VCaP (cell line): ENCODE data around the gene NCOA7.

Experiments
- H3K27ac ChIP-seq: fragments of 450-650 bp; 2 replicates; pipeline ENCODE4 v1.5.1; 2017
- TF ChIP-seq, protein P1 (sequence below): fragments of 450-650 bp; conservative IDR thresholded peaks from 2 replicates; pipeline ENCODE4 v1.5.1; 2017; ENCODE audit warnings: mild to moderate bottlenecking, moderate library complexity

NCOA7 gene

DNA sequence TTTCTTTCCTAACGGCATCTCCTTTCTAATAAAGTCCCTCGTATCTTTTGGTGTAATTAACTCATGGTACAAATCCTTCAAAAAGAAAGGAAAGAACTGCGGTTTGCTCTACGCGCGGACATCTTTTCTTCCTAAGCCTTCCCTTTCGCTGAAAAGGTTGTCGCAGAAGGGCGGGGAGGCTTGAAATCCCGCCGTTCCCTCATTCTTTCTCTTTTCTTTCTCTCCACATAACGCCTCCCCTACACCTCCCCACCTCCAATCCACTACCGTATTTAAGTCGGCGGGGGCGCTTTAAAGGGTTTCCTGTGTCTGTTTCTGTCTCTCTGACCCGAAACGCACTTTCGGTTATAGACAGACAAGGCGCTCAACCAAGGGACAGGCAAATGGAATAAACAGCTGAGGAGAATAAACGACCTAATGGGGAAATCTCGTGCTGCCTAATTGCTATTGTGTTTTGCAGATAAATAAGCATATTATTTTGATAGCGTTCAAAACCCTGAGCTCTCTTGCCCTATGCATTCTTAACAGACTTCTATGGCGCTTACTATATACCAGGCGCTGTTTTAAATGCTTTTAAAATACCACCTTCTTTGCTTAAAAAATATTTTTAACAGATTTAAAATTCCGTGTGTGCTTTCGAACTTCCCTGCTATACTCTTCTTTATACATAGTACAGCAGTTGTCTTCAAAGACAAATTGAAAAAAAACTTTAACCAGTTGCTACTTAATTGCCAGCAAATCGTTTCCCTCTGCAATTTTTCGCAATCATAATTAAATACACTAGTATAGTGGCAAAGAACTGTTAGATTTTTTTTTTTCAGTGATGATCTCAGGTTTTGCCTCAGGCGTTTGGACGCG lies 43.8 kb upstream of the NCOA7 start:
- TF ChIP-seq, protein P1, sequence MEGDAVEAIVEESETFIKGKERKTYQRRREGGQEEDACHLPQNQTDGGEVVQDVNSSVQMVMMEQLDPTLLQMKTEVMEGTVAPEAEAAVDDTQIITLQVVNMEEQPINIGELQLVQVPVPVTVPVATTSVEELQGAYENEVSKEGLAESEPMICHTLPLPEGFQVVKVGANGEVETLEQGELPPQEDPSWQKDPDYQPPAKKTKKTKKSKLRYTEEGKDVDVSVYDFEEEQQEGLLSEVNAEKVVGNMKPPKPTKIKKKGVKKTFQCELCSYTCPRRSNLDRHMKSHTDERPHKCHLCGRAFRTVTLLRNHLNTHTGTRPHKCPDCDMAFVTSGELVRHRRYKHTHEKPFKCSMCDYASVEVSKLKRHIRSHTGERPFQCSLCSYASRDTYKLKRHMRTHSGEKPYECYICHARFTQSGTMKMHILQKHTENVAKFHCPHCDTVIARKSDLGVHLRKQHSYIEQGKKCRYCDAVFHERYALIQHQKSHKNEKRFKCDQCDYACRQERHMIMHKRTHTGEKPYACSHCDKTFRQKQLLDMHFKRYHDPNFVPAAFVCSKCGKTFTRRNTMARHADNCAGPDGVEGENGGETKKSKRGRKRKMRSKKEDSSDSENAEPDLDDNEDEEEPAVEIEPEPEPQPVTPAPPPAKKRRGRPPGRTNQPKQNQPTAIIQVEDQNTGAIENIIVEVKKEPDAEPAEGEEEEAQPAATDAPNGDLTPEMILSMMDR: no peak
- H3K27ac ChIP-seq: peak overlapping the region; percentile 54; the same call in 1 of the 2 replicates

GRCh38 chr6:125747589-125748405 lies 43.0 kb upstream of the NCOA7 start:
- H3K27ac ChIP-seq: peak overlapping the region; percentile 54
- TF ChIP-seq, protein P1: no peak

GRCh38 chr6:125748406-125749172 lies 42.2 kb upstream of the NCOA7 start:
- peak overlapping the region; percentile 54 for H3K27ac ChIP-seq
- TF ChIP-seq, protein P1: no peak; the same call in 1 of the 2 replicates

DNA sequence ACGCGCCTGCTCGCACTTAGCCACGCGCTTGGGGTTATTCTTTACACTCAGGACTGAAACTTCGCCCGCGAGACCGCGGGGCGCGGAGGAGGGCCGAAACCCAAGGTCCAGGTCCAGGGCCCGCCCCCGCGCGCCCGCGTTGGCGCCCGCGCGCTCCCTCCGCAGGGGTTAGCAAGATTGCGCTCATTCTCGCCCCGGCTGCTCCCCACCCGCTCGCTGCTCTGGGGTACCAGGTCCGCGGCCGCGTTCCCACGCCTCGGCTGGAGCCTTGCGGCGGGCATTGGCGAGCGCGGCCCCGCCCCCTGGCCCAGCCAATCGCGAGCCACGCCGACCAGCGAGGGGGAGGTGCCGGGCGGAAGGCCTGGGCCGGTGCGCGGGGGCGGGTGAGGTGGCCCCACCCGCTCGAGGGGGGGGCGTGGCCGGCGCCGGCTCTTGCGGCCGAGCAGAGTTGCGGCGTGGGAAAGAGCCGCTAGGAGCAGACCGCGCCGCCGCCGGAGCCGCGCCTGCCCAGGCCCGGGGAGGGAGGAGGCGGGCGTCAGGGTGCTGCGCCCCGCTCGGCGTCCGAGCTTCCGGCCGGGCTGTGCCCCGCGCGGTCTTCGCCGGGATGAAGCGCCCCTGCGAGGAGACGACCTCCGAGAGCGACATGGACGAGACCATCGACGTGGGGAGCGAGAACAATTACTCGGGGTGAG lies 41.4 kb upstream of the NCOA7 start, which contains the start of gene HEY2:
Gene HEY2, plus strand, starts transcription at position 460 of the 692 bp plus-strand sequence. Its CDS starts 145 bp downstream, at position 605.
- H3K27ac ChIP-seq: peak within 1 kb of the TSS; percentile 54

GRCh38 chr6:125749865-125750691 lies 40.7 kb upstream of the NCOA7 start:
- peak overlapping the region; percentile 54; the same call in 1 of the 2 replicates for H3K27ac ChIP-seq
- TF ChIP-seq, protein P1: no peak; the same call in 1 of the 2 replicates

More for the DNA sequence above, 41.4 kb upstream of the NCOA7 start, which contains the start of gene HEY2:
- TF ChIP-seq, protein P1: peak; percentile 23; the same call in 1 of the 2 replicates

DNA sequence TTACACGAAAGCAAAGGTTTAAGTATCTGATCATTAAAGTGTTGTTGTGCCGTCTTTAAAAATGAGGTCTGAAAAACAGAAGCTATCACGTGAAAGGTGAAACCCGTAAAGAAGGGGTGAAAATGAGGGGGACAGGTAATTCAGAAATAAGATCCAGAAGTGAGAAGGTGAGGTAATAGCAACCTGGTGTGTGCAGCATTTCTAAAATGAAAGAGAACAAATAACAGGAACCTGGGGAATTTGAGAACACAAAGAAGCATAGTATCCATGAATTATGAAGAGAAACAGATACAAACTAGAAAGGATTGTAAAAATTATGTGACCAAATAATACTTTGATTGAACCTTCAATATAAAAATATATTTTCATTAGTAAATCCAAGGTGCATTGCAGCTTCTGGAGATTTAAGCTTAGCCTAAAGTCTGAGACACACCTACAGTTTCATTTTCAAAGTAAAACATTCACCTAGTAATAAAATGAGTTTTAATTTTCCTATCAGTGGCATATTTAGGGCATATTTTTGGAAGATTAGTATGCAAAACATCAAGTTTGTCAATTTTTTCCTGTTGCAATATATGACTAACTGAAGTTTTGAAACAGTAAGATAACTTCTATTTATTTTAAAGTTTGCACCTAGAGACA lies 39.9 kb upstream of the NCOA7 start:
- H3K27ac ChIP-seq: no peak overlapping the region
- TF ChIP-seq, protein P1: no peak
